Embryonic facial prominence (tissue), 1 donor: ENCODE data around the gene CHMP1A.
A peak's percentile ranks its signal among the peaks of the same experiment; 100 is the strongest.
"Not testable (repeated sequence)": the region's sequence is repeated elsewhere in the genome, so short reads cannot be mapped to it uniquely, and the experiment has no call there.

Experiments used
- DNase-seq: peaks from one replicate; pipeline ENCODE4 v3.0.0-alpha.2; 2016; ENCODE audit errors: extremely low spot score

The CHMP1A gene

DNA sequence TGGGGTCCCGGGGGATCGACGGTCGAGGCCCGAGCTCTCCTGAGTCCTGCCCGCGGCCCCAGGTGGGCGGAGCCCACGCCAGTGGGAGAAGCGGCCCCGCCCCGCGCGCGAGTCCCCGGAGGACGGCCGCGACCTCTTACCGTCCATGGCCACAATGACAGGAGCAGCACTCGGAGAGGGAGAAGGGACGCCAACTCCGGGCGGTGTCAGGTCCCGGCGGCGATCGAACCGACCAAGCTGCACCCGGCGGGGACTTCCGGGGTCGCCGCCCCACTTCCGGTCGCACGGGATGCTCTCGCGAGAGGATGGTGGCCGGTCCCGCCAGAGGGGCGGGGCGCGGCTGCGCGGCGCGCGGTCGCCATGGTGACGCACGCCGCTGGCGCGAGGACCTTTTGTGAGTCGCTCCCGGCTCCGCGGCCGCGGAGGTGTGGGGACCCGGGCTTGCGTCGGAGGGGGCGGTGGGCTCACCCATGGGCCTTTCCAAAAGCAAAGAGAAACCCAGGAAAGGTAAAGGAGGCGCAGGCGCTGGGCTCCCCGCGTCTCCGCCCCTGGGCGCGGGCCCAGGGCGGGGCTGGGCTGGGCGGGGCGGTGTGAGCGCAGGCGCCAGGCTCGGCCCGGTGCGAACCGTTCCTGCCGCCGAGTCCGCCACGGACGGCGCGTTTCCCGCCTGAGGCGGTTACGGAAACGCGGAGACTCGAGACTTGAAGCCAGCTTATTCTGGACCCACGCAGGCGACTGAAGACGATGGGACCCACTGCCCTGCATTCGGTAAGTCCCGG is at the start of gene CHMP1A, which contains the start of gene SPATA33:
Gene CHMP1A (minus strand): TSS at position 267 of the 779 bp plus-strand sequence. CDS start 120 bp downstream, at position 147.
Gene SPATA33 (plus strand): TSS at position 395 of the 779 bp plus-strand sequence. CDS start 76 bp downstream, at position 471.
- DNase-seq = peak; percentile 74

GRCh38 chr16:89706518-89707260 is 49.2 kb upstream of the CHMP1A start:
- no peak for DNase-seq

DNA sequence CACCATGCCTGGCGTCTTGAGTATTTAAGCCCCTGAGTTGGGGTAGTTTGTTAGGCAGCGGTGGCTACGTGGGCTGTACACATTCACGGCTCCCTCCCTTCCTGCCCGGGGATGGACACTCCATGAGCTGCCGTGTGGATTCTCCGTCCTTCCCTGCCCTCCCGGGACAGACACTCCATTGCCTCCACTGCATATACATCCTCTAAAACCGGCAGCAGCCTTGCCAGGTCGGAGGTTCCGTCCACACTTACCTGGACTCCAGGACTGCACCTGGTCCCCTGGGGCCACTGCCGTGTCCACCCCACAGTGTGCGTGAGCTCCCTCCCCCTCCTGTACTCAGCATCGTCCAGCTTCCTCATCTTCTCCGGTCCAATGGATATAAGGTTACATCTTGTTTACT is 47.5 kb upstream of the CHMP1A start:
- no peak for DNase-seq

GRCh38 chr16:89704281-89704680 is 46.8 kb upstream of the CHMP1A start:
- no peak for DNase-seq

- DNase-seq = peak; percentile 52
Observed at GRCh38 chr16:89701425-89702406, 44.2 kb upstream of the CHMP1A start, which contains the start of gene SPATA2L. SPATA2L (minus strand) TSS chr16:89701705; CDS start chr16:89701232, 473 bp downstream.

DNA sequence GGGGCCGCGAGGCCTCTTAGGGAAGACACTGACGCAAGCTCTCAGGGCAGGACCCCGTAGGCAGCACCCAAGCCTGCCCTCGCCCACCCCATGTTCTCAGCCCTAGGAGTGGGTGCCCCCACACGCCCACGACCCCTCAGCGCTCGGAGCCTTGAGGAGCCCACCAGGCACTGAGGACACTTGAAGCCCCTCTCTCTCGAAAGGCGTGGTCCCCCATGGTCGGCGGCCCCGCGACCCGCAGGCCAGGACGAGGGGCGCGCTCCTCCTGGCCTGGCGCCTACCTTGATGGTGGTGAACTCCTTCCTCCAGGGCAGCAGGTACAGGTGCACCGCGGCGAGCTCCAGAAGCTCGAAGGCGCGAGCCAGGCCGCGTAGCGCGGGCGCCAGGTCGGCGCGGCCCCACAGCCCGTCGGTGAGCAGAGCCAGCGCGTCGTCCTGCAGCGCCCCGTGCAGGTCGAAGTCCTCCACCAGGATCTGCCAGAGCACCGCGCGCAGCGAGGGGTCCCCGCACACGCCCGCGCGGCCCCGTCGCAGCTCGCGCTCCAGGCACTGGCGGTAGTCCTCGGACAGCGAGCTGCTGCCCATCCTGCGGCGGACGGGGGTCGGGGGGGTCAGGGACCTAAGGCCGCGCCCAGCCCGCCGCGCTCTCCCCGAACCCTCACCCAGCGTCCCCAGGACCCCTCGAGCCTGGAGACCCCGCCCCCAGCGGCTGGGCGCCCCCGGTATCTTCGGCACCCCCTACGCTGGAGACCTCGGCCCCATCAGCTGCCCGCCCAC is 43.3 kb upstream of the CHMP1A start:
- DNase-seq = no peak

DNA sequence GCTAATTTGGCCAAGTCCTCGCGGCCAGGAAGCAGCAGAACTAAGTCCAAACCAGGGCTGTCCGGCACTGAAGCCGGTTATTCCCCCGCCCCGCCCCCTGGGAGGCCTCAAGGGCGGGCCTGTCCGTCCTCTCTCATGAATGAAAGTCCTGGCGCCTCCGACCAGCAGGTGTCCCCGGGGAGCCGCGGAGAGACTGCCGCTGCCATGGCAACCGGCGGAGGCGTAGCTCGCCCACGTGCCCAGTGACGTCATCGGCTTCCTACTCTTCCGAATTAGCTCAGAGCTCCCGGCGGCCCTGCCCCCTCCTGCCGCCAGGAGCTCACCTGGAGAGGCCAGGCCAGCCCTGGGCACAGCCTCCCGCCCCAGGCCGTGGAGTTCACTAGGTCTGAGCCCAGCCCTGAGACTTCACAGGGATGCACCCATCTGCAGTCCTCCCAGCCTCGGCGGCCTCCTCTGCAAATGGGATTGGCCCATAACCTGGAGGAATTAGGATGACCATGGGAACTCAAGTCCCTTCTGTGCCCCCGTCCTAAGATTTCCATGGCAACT is 42.7 kb upstream of the CHMP1A start:
- DNase-seq = peak; percentile 93

DNA sequence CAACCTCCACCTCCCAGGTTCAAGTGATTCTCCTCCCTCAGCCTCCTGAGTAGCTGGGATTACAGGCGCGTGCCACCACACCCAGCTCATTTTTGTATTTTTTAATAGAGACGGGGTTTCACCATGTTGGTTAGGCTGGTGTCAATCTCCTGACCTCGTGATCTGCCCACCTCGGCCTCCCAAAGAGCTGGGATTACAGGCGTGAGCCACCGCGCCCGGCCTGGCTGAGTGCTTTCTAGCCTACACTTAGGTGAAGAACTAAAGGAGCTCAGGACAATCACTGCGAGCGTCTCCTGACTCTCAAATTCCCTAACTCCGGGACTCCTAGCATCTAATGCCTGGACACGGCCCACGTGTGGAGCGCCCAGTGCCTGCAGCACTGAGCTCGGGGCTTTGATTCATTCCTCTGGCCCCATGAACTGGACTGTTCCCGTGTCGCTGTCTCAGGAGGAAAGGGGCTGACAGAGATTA is 42.2 kb upstream of the CHMP1A start:
- DNase-seq = not testable (repeated sequence)

DNA sequence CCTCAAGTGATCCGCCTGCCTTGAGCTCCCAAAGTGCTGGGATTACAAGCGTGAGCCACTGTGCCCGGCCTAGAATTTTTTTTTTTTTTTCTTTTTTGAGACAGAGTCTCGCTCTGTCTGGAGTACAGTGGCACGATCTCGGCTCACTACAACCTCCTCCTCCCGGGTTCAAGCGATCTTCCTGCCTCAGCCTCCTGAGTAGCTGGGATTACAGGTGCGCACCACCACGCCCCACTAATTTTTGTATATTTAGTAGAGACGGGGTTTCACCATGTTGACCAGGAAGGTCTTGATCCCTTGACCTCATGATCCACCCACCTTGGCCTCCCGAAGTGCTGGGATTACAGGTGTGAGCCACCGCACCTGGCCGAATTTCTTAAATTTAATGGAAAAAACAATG is 41.2 kb upstream of the CHMP1A start:
- DNase-seq = not testable (repeated sequence)

DNA sequence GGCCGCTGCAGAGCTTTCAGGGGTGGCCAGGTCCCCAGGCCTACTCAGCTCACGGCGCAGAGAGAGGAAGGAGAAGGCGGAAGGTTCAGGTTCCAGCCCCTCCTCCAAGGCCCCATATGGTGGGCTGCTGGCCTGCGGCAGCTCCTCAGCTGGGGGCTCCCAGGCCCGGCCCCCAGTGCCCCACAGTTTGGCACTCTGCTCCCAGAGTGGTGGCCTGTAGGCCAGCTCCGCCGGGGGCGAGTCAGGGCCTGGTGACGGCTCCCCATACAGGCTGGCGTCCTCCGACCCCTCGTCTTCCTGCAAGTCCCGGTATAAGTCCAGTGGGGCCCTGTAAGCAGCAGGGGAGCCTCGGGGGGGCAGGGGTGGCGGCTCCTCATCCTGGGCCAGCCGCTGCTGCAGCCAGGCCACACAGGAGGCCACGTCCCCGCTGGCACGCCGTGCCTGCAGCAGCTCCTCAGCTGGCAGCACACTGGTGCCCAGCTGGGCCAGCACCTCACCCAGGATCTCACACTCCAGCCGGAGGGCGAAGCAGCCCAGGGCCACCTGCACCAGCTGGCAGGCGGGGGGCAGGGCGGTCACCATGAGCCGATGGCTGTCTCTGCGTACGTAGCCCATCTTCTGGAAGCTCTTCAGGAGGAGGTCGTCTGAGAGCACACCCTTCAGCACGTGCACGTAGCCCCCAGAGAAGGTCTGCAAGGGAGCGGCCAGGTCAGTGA is 40.3 kb upstream of the CHMP1A start:
- no peak for DNase-seq

DNA sequence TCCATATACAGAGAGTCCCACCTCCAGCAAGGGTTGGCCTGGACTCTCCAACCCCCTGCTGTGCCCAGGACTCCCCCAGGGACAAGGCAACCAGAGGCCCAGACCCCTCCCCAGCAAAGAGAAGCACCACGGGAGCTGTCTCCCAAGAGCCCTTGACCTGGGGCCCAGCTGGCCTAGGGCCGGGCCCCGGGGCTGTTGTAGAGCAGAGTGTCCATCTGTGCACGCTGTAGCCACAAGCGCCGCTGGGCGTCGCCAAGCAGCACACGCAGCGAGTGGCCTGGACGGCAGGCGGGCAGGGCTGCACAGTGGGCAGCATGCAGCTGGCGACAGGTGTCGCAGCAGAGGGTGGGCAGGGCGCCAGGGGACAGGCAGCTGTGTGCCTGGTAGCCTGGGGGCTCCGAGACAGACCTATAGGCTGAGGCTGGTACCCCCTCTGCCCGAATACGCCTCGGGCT is 39.7 kb upstream of the CHMP1A start:
- no peak for DNase-seq

DNA sequence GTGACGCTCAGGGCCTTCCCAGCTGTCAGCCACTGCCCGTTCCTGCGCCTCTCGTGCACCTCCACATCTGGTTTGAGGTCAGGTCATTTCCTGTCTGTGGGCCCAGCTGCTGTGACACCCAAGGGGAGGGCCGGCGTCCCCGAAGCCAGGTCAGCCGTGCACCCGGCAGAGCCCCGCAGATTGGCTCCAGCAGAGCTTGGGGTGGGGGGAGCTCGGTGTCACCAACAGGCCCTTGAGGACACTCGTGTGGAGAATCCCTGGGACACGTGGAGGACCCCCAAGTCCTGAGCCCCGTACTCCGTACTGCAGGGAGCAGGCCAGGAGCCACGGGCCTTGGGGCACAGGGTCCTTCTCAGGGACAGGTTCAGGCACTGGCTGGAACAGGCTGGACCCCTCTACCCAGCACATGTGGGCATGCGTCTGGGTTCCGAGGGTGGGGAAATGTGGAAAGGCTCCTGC is 39.2 kb upstream of the CHMP1A start:
- no peak for DNase-seq

DNA sequence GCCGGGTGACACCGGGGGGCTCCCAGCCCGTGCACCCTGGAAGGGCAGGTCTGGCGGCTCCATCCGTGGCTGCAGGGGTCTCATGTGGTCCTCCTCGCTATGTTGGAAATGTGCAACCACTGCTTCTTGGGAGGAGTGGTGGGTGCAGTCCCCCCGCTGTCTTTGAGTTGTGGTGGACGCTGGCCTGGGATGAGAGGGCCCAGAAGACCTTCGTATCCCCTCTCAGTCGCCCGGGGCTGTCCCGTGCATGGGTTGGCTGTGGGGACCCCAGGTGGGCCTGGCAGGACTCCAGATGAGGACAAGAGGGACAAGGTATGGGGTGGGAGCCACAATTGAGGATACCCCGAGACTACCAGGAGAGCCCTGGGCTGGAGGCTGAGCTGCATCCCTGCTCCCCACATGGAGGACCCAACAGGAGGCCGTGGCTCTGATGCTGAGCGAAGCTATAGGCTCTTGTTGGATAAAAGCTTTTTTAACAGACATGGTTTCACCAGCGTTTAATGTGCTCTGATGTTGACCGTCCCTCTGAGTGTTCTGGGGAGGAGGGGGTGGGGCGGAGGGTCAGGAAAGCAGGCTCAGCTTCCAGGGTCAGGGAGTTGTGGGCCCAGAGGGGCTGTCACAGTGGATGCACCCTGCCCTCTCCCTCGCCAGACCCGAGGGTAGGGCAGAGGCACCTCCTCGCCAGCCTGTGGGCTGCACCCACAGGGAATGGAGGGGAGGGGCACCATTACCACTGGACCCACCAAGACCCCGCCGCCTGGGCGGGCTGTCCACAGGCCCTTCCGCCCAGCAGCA is 38.6 kb upstream of the CHMP1A start:
- no peak for DNase-seq

- no peak for DNase-seq
Observed at GRCh38 chr16:89695086-89695874, 37.8 kb upstream of the CHMP1A start.

DNA sequence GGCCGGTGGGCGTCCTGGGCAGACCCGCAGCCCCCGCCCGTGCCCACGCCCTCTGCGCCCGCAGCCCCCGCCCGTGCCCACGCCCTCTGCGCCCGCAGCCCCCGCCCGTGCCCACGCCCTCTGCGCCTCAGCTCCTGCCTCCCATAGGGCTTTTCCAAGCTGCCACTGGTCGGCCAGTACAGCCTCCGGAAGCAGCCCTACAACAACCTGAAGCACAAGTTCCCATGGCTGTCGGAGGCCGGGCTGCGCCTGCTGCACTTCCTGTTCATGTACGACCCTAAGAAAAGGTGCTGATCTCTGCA is 37.2 kb upstream of the CHMP1A start:
- not testable (repeated sequence) for DNase-seq

DNA sequence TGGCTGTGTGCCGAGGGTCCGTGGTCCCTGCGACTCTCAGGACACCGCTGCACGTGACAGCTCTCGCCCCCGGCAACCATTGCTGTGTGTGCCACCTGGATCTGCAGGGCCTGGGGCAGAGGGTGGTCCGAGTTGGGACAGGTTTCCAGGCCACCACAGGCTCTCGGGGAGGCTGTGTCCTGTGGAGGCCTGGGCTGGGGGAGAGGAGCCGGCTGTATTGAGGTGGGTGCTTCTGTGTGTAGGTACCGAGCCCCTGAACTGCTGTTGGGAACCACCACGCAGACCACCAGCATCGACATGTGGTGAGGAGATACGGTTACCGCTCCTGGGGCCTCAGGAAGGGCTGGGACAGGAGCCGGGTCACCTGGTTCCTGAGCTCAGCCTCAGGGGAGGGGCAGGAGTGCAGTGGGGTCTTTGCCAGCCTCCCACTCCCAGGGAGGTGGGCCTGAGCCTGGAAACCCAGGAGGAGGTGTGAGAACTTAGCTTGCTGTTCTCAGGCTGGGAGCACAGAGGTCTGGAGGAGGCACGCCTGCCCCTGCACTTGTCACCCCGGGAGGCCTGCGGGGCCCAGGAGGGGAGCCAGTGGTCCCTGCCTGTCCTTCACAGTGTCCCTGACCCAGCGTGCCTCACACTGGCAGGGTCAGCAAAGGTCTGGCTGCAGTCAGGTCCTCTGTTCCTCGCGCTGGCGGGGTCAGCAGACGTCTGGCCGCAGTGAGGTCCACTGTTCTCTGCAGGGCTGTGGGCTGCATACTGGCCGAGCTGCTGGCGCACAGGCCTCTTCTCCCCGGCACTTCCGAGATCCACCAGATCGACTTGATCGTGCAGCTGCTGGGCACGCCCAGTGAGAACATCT is 36.6 kb upstream of the CHMP1A start:
- DNase-seq = no peak

DNA sequence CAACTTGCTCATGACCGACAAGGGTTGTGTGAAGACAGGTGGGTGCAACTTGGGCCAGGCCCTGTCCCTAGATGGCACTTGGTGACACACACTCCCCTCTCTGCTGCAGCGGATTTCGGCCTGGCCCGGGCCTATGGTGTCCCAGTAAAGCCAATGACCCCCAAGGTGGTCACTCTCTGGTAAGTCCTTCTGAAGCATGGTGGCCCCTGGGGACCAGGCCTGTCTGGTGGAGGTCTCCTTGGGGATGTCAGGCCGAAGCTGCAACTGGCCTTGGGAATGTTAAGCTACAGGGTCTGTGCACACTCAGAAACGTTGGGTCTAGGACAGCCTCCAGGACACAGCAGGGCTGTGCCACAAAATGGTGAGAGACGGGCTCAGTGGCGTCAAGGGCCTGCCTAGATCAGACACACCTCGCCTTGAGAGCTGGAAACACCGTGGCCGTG is 35.8 kb upstream of the CHMP1A start:
- DNase-seq = no peak
